ENCODE data around the gene PRSS3. TPM values are rescaled to one million over a fixed set of nuclear protein-coding genes. Genes with fewer than 3 reads are reported as not detected.

Gene PRSS3
- total RNA-seq, 1 experiment from 2014 or later = 66.3 TPM

DNA sequence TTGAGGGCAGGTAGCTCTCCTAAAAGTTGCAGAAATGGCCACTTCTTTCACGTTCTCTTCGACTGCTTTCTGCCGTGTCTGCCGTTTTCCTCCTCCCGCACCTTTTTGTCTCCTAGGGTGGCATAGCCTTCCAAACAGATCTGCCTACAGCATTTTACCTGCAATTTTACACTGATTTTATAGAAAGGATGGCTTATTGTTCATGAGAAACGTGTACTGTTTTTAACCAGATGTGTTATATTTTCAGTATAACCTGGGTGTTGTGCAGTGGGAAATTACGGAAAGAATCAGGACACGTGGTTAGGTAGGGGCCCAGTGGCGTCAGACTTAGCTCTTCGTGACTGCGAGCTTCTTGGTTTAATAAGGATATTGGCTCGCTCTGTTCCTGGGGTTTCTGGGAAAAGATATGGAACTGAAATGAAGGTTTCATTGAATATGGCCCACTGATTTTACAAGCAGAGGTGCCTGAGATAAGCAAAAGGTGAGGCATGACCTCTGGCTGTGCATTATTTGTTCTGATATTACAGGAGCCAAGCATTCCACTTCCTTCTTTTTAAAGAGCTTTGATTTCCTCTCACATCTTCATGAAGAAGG is 43.7 kb upstream of the PRSS3 start:
- Histone ChIP-seq H3K9me3 (ENCODE audit: control insufficient read depth in 1 of 2, insufficient read depth in 1 of 2, low read depth in 1 of 2, low read length in 2 of 2) (no peaks in the 10 kb centered on the region), H3K9me2 (ENCODE audit: insufficient read depth) (no peaks in the 10 kb centered on the region), H4K20me1 (ENCODE audit: insufficient read depth) (peaks cover 2% of the 10 kb centered on the region; the same call in 1 of the 2 replicates), H3K27ac (ENCODE audit: low read depth, low read length) (peak overlapping the region; percentile 56; the same call in 1 of the 2 replicates), H3K79me2 (ENCODE audit: insufficient read depth, low read length) (peaks cover 55% of the 10 kb centered on the region), H3K4me3 (replicated peaks in 1 of 2; ENCODE audit: low read depth in 1 of 2, low read length in 2 of 2) (peak overlapping the region; percentile 79 to 93), H3K9ac (ENCODE audit: low read length) (peak overlapping the region; percentile 89), H3K4me1 (ENCODE audit: control insufficient read depth in 1 of 2, insufficient read depth in 2 of 2, low read length in 2 of 2) (peaks cover 8 to 26% of the 10 kb centered on the region in 2 experiments; a peak in 3 of 4 replicates), H3K27me3 (ENCODE audit: insufficient read depth, low read length) (no peaks in the 10 kb centered on the region), H3K4me2 (ENCODE audit: low read length) (peak overlapping the region; percentile 89), H3K36me3 (ENCODE audit: control insufficient read depth in 1 of 2, insufficient read depth in 2 of 2, low read length in 2 of 2) (no peaks in the 10 kb centered on the region), H2AFZ (ENCODE audit: low read depth, low read length, poor library complexity, severe bottlenecking) (peak overlapping the region; percentile 24)
- intact Hi-C loops (cut with micrococcal nuclease) = no loop called here
- ATAC-seq = peak; percentile 34
- TF ChIP-seq EGR1 (IDR thresholded peaks at IDR 0.05; ENCODE audit: low read depth) (0 out of 2 replicates have a peak, but pooled peaks have one; percentile 2), SRF (IDR thresholded peaks at IDR 0.05; ENCODE audit: low read depth) (no peak), POLR2AphosphoS5 (IDR thresholded peaks at IDR 0.05; ENCODE audit: low read depth, low read length) (no peak), ATF3 (IDR thresholded peaks at IDR 0.05) (no peak), SIN3A (IDR thresholded peaks at IDR 0.05; ENCODE audit: low read depth) (no peak), MAX (IDR thresholded peaks at IDR 0.05) (peak; percentile 51), CBX3 (IDR thresholded peaks at IDR 0.05; ENCODE audit: low read depth) (no peak), EZH2 (IDR thresholded peaks at IDR 0.05) (no peak), YY1 (IDR thresholded peaks at IDR 0.05; ENCODE audit: extremely low read depth, insufficient replicate concordance, low read depth, low read length) (no peak)
- ChIA-PET RAD21 (ENCODE audit: low non-redundant PET in 1 of 2, low total read pairs in 2 of 2, uncharacterized antibody in 2 of 2, unreplicated experiment in 2 of 2) (no interaction called here), POLR2A (interaction anchor here (1.1 to 2.2 kb wide), 4 partner anchors 11 to 25 kb away, joined by 3 to 7 read pairs (median 4); no protein-coding TSS in a partner anchor), CTCF (interaction anchor here (0.6 to 1.7 kb wide), 2 partner anchors 26 to 62 kb away, joined by 3 to 6 read pairs; no protein-coding TSS in a partner anchor)
- DNase-seq (ENCODE audit: low read depth, low spot score) = no peak
- BruUV-seq (replicated peaks) = no TSS peak
